Esophagus muscularis mucosa (tissue), 3 donors: ENCODE data around the gene STAMBP.

ENCODE experiments used
- POLR2A ChIP-seq: fragments of 450-650 bp; IDR thresholded peaks from one replicate; pipeline ENCODE4 v1.6.1; 2017; ENCODE audit warnings: antibody characterized with exemption, moderate library complexity, mild to moderate bottlenecking, low read depth
- POLR2AphosphoS5 ChIP-seq, 2 donors: sonication (generic); formaldehyde crosslinking; IDR thresholded peaks; one replicate each; pipeline ENCODE4 v1.6.1; 2017; ENCODE audit warnings: antibody characterized with exemption in 2 of 2
- TF ChIP-seq, protein P1 (sequence below), 3 experiments: fragments of 200-600 bp in 2 of 3; fragments of 450-650 bp in 1 of 3; sonication (generic) in 2 of 3; IDR thresholded peaks; one replicate each; pipeline ENCODE4 v1.5.1; 2017 to 2019; ENCODE audit warnings: antibody characterized with exemption in 3 of 3, mild to moderate bottlenecking in 2 of 3, moderate library complexity in 1 of 3

DNA sequence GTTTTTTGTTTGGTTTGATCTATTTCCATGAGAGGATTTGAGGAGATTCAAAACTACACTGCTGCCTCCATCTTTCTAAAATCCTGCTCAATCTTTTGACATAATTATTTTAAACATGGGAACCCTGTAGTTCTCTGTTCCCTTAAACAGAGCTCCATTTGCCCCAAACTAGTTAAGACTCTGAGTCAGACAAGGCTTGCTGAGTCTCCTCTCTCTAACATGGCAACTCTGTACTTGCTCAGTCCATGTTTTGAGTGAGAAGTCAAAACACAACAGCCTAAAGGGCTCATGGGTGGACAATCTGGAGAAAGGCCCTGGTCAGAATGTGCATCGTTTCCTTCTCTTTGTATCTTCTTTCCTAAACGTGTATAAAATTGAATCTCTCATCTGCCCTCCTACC lies 7.1 kb upstream of the STAMBP start:
- TF ChIP-seq POLR2AphosphoS5 (IDR thresholded peaks at IDR 0.05), result no peak
- TF ChIP-seq, protein P1, sequence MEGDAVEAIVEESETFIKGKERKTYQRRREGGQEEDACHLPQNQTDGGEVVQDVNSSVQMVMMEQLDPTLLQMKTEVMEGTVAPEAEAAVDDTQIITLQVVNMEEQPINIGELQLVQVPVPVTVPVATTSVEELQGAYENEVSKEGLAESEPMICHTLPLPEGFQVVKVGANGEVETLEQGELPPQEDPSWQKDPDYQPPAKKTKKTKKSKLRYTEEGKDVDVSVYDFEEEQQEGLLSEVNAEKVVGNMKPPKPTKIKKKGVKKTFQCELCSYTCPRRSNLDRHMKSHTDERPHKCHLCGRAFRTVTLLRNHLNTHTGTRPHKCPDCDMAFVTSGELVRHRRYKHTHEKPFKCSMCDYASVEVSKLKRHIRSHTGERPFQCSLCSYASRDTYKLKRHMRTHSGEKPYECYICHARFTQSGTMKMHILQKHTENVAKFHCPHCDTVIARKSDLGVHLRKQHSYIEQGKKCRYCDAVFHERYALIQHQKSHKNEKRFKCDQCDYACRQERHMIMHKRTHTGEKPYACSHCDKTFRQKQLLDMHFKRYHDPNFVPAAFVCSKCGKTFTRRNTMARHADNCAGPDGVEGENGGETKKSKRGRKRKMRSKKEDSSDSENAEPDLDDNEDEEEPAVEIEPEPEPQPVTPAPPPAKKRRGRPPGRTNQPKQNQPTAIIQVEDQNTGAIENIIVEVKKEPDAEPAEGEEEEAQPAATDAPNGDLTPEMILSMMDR (IDR thresholded peaks at IDR 0.05), result no peak
- no peak for TF ChIP-seq POLR2A
